Measurements from ENCODE around the gene VLDLR.

DNA sequence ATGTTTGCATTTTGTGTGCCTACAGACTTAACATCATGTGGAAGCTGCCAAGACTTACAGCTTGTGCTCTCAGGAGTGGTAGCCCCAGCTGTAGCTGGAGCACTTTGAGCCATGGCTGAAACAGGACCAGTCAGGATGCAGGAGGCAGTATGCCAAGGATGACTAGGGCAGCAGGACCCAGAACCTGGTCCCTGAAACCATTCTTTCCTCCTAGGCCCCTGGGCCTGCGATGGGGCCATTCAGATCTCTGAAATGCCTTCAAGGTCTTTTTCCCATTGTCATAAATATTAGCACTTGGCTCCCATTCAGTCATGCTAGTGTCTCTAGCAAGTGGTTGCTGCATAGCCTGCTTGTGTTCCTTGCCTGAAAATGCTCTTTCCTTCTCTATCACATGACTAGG, 29.6 kb upstream of the VLDLR start:
- no peak for TF ChIP-seq POLR2A (IDR thresholded peaks at IDR 0.05; ENCODE audit: low read depth, low read length)
- TF ChIP-seq TAF1 (IDR thresholded peaks at IDR 0.05; ENCODE audit: low read depth, low read length) = no peak

All from GM12891 (cell line).